ENCODE data around the gene ERAP2. TPM values are rescaled to one million over a fixed set of nuclear protein-coding genes. Genes with fewer than 3 reads are reported as not detected.

The ERAP2 gene
- total RNA-seq, 1 donor from 2014 or later, result not detected

GRCh38 chr5:96861076-96861475, 15.2 kb upstream of the ERAP2 start:
- Mint-ChIP-seq H3K27ac (ENCODE audit: unreplicated experiment) (peak overlapping the region; percentile 45), H3K27me3 (ENCODE audit: unreplicated experiment) (no peaks in the 10 kb centered on the region), H3K4me1 (ENCODE audit: low read depth, unreplicated experiment) (peaks cover 7% of the 10 kb centered on the region), H3K36me3 (ENCODE audit: unreplicated experiment) (no peaks in the 10 kb centered on the region), H3K9me3 (ENCODE audit: unreplicated experiment) (no peaks in the 10 kb centered on the region), H3K4me3 (ENCODE audit: unreplicated experiment) (no peak overlapping the region)
- no peak for TF ChIP-seq CTCF (IDR thresholded peaks at IDR 0.05; ENCODE audit: partially characterized antibody, unreplicated experiment)
- DNase-seq, result peak; percentile 18

GRCh38 chr5:96863114-96863513, 13.2 kb upstream of the ERAP2 start:
- Mint-ChIP-seq H3K27ac (ENCODE audit: unreplicated experiment) (no peak overlapping the region), H3K4me1 (ENCODE audit: low read depth, unreplicated experiment) (peaks cover 7% of the 10 kb centered on the region), H3K36me3 (ENCODE audit: unreplicated experiment) (no peaks in the 10 kb centered on the region), H3K27me3 (ENCODE audit: unreplicated experiment) (no peaks in the 10 kb centered on the region), H3K4me3 (ENCODE audit: unreplicated experiment) (no peak overlapping the region), H3K9me3 (ENCODE audit: unreplicated experiment) (no peaks in the 10 kb centered on the region)
- no peak for TF ChIP-seq CTCF (IDR thresholded peaks at IDR 0.05; ENCODE audit: partially characterized antibody, unreplicated experiment)
- no peak for DNase-seq

GRCh38 chr5:96863949-96864584, 12.2 kb upstream of the ERAP2 start:
- TF ChIP-seq CTCF (IDR thresholded peaks at IDR 0.05; ENCODE audit: partially characterized antibody, unreplicated experiment), result no peak
- no peak for DNase-seq
- Mint-ChIP-seq H3K36me3 (ENCODE audit: unreplicated experiment) (no peaks in the 10 kb centered on the region), H3K4me3 (ENCODE audit: unreplicated experiment) (no peak overlapping the region), H3K4me1 (ENCODE audit: low read depth, unreplicated experiment) (peaks cover 7% of the 10 kb centered on the region), H3K9me3 (ENCODE audit: unreplicated experiment) (no peaks in the 10 kb centered on the region), H3K27ac (ENCODE audit: unreplicated experiment) (no peak overlapping the region), H3K27me3 (ENCODE audit: unreplicated experiment) (no peaks in the 10 kb centered on the region)

- no peak overlapping the region for H3K27ac Mint-ChIP-seq (ENCODE audit: unreplicated experiment)
These were observed 11.3 kb upstream of the ERAP2 start for GRCh38 chr5:96864922-96865530.

More at GRCh38 chr5:96864922-96865530, 11.3 kb upstream of the ERAP2 start:
- H3K4me3 Mint-ChIP-seq (ENCODE audit: unreplicated experiment), result no peak overlapping the region
- no peak for DNase-seq
- peaks cover 7% of the 10 kb centered on the region for H3K4me1 Mint-ChIP-seq (ENCODE audit: low read depth, unreplicated experiment)
- TF ChIP-seq CTCF (IDR thresholded peaks at IDR 0.05; ENCODE audit: partially characterized antibody, unreplicated experiment), result no peak
- H3K27me3 Mint-ChIP-seq (ENCODE audit: unreplicated experiment), result no peaks in the 10 kb centered on the region
- H3K36me3 Mint-ChIP-seq (ENCODE audit: unreplicated experiment), result no peaks in the 10 kb centered on the region
- no peaks in the 10 kb centered on the region for H3K9me3 Mint-ChIP-seq (ENCODE audit: unreplicated experiment)

Measured in glutamatergic neuron (in vitro differentiated cells).